Stimulated activated CD4-positive, alpha-beta T cell treated with anti-CD3 and anti-CD28 coated beads, TNF-alpha, amount 100 ng/mL, for 48 hours (primary cell): ENCODE measurements around the gene SUSD1.
"Not testable (repeated sequence)": the region's sequence is repeated elsewhere in the genome, so short reads cannot be mapped to it uniquely, and the experiment has no call there.

ENCODE experiments used
- DNase-seq, 3 donors: peaks; one replicate each; pipeline ENCODE4 v3.0.0-alpha.2; 2020; ENCODE audit warnings: low read depth in 3 of 3

The SUSD1 gene

DNA sequence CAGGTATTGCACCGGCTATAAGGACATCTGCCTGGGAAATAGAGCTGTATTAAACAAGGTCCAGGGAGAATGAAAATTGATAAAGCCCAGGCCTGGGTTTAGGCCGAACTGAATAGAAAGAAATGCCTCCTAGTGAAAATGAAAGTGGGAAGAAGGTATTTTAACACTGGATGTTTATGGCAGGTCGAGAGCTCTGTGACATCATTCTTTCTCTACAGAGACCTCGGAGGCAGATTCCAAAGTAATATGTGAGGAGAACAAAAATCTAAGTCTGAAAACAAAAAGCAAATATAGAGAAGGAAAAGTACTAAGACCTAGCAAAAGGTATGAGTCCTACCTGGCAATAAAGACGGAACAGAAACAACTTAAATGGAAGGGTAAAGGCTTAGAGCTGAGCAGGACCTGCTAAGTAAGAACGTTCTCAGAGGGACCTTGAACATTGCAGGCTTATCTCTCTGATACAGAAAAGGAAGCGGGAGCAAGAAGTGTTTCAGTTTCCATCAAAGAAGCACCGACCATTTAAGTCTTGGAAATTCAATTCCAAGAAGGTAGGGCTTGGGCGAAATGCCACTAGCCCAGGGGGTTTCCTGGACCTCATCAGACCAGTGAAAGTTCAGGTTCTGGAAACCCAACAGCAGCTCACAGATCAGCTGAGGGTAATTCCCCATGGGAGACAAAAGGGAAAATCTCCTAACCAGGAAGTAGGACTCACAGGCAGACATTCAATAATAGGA lies 80.0 kb downstream of the SUSD1 start:
- DNase-seq, result no peak

DNA sequence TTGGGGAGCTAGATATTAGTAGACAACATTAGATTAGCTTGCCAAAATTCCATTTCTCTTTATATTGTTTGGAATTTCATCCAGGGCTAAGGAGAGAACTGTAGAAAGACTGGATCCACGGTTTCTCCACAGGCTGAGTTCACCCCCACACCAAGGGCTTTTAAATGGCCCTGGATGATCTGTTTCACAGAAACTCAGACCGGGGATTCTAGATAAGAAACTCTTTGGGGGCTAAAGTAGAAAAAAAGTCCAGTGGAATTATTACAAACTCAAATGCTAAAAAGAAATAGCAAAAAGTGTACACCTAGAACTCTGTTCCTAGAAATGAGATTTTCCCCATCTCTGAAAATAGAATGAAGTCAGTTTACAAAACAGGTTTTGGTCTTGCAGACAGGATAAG lies 80.9 kb downstream of the SUSD1 start:
- no peak for DNase-seq

DNA sequence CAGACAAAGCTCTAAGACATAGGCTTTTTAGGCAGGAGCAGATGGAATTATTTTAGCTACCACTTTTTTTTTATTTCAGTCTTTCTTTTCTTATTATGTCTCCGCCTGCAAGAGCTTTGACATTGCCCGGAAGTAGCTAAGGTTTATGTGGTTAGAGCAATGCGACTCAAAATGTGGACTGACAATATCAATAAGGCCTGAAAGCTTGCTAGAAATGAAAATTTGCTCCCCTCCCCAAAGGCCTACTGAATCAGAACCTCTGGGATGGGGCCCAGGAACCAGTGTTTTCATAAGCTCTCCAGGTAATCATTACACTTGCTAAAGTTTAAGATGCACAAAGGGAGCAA lies 81.3 kb downstream of the SUSD1 start:
- DNase-seq, result no peak

- DNase-seq, result no peak
Observed at GRCh38 chr9:112093147-112093869, 81.8 kb downstream of the SUSD1 start.

- no peak for DNase-seq
Observed at GRCh38 chr9:112091810-112092209, 83.3 kb downstream of the SUSD1 start.

GRCh38 chr9:112087506-112087905 lies 87.6 kb downstream of the SUSD1 start:
- DNase-seq, result no peak

GRCh38 chr9:112086627-112087026 lies 88.5 kb downstream of the SUSD1 start:
- no peak for DNase-seq

GRCh38 chr9:112084907-112085306 lies 90.2 kb downstream of the SUSD1 start:
- no peak for DNase-seq

DNA sequence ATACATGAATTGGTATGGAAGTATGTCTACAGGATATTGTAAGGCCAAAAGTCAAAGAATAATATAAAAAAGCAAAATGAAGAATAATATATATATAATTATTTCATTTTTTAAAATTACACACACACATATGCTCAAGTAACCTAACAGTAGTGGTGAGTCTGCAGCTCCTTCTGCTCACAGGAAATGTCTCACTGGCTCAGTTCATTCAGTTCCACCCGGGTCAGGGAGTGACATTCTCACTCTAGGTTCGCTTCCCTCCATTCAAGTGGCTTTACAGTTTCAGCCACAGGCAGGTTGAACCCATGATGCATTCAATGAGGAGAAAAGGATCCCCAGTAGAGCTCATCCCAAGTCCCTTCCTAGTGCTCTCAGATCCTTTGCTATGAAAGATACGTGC lies 90.8 kb downstream of the SUSD1 start:
- no peak for DNase-seq

DNA sequence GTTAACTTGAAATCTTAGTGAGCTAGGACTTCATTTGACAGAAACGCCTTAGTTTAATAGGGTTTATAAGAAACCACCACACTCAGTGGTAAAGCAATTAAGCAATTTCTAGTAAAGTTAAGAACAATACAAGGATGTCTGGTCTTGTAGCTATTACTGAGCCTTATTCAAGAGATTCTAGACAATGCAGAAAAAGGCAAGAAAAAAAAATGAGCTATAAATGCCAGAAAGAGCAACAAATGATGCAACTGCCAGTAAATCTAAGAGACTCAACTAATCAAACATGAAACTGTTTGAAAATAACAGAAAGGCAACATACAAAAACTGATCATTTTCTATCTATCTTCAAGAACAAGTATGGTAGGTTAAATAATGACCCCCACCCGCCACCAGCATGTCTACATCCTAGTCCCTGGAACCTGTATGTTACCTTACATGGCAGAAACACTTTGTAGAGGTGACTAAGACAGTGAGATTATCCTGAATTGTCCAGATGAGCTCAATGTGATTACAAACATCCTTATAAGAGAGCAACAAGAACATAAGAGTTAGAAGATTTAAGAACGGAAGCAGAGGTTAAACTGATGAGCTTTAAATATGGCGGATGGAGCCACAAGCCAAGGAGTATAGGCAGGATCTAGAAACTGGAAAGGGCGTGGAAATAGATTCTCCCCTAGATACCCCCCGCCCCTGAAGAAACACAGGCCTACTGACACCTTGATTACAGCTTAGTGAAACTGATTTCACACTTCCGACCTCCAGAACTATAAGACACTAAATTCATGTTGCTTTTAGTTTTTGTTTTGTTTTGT lies 93.0 kb downstream of the SUSD1 start:
- DNase-seq, result no peak

DNA sequence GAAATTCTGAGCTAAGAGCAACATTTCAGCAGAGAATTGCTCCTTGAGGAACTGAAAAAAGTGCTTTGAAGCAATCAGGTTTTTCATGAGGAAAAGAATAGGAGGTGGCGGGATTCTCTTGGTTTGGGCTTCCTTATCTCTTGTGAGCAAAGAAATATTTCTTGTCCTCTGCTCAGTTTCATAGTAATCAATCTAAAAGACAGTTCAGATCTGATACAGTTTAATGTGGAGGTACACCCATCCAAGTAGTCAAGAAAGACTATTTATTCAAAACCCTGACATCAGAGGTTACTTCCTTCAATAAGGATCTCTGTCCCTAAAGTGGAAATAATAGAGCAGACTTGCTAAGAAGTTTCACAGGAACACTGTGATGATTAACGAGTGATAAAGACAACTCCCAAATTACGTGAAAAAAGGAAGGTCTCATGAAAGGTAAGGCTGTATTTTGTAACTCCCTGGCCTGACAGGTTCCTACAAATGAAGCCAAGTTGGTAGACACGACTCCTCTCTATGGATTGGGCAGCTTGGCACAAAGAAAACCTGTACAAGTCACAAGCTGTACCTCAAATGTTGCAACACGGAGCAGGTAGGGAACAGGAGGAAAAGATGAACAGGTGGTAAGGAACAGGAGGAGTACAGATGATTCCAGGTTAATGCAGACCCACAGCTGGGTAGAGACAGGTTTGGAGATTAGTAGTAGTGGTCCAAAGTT lies 94.1 kb downstream of the SUSD1 start:
- no peak for DNase-seq

DNA sequence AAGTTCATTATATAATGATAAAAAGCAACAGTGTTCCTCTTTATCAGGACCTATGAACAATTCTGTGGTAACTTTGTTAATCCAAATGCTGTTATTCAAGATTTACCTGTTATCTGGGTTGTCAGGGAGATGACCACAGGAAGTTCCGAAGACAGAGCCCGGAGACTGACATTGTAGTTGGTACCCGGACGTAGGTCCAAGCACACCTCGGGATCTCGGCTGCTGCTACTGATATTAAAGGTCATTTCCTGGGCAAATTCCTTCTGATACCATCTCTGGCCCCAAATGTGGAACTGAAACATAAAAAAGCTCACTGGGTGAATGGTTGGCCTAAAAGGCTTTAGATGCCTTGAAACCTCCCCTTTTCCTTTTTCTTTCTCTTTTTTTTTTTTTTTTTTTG lies 96.7 kb downstream of the SUSD1 start:
- no peak for DNase-seq

- no peak for DNase-seq
Observed at GRCh38 chr9:112076814-112077213, 98.3 kb downstream of the SUSD1 start.

DNA sequence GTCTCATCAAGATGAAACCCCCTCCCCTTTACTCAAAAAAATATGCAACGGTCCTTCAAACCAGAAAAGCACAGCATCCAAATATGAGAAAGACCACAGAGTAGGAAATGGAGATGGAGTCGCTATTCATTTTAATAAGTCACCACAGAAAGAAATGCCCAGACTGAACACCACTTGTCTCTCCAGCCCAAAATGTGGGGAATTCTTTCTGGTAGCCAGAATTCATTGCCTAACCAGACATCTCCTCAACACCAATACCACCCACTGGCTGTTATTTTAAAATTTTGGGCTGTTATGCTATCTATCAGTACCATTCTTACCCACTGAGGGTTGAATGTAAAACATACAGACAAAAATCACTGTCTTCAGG lies 100.1 kb downstream of the SUSD1 start:
- DNase-seq, result no peak

DNA sequence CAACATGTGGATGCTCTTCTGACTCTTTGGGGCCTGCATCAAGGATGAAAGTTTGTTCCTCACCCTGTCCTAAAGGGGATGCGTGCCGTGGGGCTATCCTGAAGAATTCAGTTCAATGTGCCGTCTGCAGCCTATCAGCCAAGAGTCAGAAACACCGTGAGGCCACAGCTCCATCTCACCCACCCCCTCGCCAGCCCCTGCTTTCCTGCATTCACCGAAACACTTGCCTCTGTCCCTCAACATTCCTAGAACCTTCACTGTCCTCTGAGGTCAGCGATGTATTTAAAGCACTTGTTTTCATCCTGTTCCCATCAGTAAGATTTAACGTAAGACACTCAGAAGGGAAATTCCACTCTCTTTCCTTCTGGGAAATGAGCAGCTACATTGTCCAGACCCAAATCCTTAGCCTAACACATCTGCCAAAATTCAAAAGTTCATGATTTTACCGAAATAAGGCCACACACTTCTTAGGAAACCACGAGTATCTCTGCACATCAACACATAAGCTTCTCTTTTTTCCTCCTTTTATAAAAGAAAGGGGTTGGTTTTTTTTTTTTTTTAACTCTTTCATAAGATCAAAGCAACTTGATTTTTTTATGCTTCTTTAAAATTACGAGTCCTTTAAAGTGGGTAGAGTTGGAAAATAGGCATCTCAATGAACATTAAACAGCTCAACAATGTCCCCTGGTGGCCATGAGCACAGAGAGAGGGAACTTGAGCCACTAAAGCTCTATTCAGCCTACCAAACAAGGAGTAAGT lies 100.7 kb downstream of the SUSD1 start:
- DNase-seq, result peak; percentile 44 to 73 (median 58)

- not testable (repeated sequence) for DNase-seq
Observed at GRCh38 chr9:112073639-112074173, 101.4 kb downstream of the SUSD1 start.

- no peak for DNase-seq
Observed at GRCh38 chr9:112072721-112073638, 102.1 kb downstream of the SUSD1 start.

DNA sequence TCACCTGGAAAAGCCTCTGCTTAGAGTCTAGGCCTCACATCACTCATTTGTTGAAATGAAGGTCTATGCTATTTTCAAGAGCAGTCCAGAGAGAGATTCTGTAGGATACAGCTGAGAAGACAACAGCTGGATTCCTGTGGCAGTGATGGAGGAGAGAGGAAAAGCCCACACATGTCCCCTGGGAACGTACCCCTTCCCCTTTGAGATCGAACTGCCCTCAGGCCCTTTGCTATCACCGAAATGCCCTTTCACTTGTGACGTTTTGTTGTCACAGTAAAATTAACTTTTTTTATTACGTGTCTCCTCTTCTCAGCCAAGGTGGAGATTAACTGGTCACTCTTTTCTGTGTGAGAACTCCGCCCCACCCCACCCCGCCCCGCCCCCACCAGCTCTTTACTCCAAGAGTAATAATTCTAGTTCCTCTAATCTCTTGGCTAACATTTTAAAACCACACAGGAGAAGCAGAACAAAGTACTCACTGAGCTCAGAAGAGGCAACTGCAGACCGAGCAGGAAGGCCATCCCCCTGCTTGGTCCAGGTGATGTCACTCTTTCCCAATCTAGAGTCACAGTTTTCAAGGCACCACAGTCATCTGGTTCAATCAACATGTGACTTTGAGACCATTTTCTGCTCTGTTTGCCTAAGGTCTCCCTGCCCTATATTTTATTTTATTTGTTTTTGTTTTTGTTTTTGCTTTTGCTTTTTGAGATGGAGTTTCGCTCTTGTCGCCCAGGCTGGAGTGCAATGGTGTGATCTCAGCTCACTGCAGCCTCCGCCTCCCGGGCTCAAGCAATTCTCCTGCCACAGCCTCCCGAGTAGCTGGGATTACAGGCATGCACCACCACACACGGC lies 105.6 kb downstream of the SUSD1 start:
- no peak for DNase-seq
